Dedifferentiated amniotic fluid mesenchymal stem cell (primary cell): Measurements from ENCODE around the gene C10orf71.

Experiments
- DNase-seq: peaks from one replicate; pipeline ENCODE4 v3.0.0-alpha.2; 2016; ENCODE audit errors: extremely low spot score

Gene C10orf71, protein sequence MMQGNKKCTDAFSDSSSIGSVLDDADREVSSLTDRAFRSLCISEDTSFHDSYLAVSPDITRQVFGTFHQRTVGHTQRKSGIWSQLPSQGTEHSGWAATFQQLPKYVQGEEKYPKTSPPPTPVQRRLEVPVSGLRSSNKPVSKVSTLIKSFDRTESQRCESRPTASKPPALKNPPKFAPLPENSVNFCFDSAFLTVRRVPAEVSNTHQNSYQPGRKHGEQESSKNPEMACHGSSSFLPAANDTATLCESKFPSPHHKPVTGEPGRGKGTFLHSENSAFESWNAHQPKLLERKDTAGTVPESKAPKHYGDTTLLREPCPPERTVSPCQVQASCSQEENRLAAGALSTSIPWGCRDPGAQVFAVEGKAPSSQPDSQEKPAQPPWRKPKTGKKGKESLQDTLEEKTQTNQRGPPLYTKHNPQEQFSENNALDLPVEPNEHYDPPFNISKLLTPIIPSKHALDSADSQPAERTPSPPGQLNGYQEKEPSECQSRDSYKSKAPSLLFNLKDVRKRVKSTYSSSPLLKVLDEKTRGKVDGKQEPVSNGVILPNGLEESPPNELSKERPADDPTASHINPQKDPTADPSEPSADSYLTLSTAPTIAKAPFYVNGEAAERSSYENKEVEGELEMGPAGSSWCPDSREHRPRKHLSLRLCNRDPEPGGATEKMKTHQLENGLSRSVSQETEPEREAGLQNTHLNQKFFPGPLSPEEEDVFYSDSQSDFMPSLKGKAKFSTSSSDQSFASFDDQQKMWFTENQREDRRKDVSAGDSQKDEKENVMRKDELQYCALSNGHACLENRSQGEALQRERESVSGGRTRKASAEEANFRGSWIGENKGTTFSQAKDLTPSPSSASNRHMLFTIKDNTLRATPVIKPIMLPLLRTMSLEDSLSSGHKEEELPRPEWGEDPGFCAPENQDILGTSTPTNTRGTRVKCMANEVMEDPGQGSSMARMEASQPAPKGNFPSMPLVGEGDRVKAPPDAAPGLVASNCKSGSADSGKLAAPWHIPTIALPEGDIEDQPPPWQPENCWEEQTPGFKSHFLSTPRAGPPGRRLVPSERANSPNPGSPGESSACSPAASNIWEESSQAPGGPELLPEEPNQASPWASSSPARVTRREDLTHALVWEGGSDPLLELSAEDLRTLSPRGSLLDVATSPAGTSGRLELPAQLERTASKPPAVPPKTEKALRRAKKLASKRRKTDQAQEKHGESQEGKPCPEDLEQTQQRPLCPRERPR (N-terminal part only)

DNA sequence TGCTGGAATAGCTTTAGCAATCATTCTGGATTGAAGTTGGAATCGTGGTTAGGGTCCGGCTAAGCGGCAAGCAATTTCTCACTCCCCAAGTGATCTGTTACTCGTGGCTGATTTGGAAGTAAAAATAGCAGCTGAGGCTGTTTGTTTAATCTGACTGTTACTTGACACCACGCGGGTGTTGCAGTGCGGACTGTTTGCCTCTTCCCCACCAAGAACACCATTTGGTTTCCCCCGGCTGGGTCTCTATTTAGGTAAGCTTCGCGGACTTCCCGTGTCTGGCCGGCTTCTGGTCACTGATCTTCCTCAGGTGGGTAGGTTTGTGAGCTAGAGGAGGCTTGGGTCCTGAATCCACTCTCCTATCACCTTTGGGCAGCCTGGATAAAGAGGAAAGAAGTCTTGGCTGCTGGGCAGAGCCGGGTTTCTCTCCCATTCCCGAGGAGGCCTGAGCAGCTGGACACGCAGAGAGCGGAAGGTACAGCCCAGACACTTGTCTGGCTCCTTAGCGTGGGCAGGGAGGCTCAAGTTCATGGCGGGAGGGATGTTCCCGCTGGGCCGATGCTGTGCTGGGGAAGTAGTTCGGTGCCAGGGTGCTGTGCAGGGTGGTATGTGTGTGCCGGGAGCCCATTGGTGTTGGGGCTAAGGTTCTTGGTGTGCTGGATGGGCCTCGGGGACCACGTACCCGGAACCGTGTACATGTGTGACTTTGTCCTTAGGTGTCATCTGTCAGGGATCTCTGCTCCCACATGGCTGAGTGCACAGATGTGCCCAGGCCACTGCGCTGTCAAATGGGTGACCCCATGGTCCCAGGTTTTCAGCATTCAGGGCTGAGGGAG, at the start of gene C10orf71:
C10orf71 (plus strand) TSS at position 188 of the 833 bp plus-strand sequence. CDS start 23,376 bp downstream, outside the sequence.
- DNase-seq = no peak

DNA sequence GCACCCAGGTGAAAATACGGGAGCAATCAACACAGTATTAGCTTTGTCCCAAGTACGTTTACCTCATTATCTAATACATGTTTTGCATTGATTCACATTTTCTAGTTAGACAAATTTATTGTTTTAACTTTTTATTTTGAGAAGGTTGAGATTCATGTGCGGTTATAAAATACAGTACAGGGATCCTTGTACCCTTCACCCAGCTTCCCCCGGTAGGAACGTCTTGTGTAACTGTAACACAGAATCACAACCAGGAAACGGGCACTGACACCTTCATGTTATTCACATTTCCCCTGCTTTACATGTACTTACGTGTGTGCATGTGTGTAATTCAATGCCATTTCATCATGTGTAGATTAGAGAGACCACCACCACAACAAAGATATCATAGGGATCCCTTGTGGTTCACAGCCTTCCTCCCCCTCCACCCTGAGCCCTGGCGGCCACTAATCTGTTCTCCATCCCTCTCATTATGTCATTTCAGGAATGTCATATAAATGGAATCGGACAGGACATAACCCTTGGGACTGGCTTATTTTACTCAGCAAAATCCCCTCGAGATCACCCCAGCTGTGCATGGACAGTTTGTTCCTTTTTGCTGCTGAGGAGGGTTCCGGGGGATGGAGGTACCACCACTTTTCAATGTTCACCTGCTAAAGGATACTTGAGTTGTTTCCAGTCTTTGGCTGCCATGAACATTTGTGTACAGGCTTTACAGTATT, 46.5 kb upstream of the C10orf71 start:
- DNase-seq = no peak

- no peak for DNase-seq
Measured at GRCh38 chr10:49253340-49253906, 45.5 kb upstream of the C10orf71 start.

GRCh38 chr10:49254150-49254549, 44.8 kb upstream of the C10orf71 start:
- no peak for DNase-seq

DNA sequence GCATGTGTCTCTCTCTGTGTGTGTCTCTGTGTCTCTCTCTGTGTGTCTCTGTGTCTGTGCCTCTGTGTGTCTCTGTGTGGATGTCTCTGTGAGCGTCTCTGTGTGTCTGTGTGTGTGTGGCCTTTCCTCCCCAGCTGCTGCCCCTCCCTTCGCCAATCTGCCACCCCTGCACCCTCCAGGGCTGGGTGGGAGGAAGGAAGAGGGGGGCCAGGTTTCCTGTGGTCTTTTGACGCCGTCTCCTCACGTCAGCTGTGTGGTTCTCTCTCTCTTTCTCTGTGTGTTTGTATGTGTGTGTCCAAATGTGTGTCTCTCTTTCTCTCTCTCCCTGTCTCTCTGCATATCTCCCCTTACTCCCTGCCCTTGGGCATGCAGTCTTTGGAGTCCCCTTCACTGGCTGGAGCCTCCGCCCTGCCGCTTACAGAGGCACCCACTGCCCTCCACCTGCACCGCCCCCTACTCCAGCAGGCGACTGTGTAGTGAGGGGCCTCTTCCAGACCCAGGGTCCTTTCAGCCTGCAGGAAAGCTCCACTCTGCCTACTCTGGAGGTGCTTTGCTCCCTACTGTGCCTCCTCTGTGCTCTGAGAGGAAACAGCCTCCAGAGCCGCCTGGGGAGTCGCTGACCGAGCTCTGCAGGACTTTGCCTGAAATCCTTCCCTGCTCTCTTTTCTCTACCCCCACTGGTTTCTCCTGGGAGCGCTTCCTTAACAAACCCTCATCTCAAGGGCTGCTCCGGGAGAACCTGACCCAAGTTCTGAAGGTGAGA, 44.2 kb upstream of the C10orf71 start:
- no peak for DNase-seq

DNA sequence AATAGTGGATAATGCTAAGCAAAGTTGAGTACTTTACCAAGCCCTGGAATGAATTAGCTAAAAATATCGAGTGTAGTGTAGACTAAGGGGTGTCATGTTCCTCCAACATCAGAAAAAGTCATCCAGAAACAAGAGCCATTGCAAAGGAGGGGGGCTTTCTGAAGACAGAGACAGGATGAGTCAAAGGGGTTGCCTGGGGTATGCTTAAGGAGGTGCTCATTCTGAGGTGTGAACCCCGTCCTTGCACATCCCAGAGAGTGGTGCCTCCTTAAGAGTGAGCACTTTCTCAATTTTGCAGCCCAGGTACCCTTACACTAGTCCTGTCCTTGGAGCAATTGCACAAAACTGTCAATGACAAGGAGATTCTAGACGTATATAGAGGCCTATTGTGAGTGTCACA, 43.1 kb upstream of the C10orf71 start:
- no peak for DNase-seq

- no peak for DNase-seq
Measured at GRCh38 chr10:49257154-49257553, 41.8 kb upstream of the C10orf71 start.

DNA sequence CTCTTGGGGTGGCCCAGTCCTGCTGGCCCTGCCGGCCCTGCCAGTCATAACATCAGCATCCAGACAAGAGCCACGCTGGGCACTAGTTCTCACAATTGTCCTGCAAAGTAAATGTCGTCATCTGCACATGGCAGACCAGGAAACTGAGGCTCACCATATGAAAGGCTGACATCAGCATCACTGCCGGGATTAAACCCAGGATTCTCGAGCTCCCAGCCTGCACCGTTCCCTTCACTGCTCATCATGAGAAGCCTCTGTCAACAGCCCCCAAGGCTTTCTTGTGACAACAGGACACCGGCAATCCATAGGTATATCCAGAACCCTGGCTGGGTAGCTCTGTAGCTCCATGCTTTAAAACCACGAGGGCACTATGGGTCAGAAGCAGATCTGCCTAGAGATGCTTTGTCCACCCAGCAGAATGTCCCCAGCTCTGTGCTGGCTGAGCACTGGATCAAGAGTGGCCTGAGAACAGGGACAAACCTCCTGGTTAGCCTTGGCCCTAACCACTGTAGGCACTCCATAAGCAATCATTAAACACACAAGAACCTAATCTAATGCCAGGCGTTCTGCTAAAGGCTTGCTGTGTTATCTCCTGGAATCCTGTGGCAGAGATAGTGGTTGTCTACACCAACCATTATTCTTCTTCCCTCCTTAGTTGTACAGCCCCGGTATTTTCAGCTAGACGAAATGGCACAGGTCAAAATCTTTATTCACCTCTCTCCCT, 41.2 kb upstream of the C10orf71 start:
- DNase-seq = no peak

DNA sequence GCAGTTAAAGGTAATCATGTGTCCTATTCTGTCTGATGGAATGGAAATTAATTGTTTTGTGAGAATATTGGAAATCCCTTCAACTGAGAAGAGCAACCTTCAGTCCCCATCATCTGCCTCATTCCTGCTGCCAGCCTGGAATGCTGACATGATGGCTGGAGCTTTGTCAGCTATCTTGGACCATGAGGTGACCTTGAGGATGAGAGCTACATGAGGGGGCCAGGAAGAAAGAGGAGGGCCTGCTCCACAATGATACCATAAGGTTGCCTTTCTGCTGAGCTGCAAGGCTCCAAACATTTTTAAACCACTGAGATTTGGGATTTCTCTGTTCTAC, 40.7 kb upstream of the C10orf71 start:
- DNase-seq = no peak

DNA sequence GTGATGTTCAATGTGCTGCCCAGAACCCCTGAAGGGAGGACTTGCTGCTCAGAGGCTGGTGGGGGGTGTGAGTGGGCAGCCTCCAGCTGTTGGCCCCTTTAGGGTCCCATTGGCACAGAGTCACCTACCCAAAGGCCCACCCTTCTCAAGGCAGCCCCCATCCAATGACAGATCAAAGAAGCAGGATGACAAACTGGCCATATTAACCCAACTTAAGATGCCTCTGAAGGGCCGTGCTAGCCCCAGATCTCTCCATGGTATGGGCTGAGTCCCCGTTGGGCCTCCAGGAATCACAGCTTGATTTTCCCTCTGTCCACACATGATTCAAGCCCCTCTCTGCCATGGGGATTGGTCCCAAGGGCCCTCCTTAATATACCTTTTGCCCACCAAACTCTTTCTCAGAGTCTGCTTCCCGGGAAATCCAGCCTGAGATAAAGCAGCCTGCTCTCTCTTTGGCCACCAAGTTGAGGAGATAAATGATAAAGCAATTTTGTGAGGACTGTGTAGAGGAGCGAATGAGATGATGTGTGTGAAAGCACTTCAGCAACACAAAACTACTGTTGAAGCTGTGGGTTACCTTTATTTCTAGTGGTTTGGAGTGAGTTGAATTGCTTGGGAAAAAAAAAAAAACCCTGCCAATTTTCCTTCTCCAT, 38.2 kb upstream of the C10orf71 start:
- no peak for DNase-seq

DNA sequence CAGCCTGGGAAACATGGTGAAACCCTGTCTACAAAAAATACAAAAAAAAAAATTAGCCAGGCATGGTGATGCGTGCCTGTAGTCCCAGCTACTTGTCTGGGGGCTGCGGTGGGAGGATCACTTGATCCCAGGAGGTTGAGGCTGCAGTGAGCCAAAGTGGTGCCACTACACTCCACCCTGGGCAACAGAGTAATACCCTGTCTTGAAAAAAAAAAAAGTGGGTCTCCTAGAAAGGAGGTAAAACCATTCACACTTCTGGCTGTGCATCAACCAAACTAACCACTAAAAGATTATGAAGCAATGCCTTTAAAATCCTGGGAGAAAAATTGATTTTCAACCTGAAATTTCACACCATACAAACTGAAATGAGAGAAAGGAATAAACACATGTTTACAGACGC, 35.4 kb upstream of the C10orf71 start:
- DNase-seq = no peak

GRCh38 chr10:49264177-49264677, 34.7 kb upstream of the C10orf71 start:
- DNase-seq = no peak

- DNase-seq = no peak
Measured at GRCh38 chr10:49265885-49266284, 33.1 kb upstream of the C10orf71 start.

DNA sequence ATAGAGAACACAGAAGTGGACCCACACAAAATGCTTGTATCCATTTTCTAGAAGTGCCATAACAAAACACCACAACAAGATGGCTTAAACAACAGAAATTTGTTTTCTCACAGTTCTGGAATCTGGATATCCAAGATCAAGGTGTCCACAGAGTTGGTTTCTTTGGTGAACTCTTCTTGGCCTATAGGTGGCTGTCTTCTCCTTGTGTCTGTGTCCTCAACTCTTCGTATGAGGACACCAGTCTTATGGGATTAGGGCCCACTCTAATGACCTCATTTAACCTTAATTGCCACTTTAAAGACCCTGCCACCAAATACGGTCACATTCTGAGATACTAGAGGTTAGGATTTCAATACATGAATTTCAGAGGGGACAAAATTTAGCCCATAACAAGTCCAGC, 30.8 kb upstream of the C10orf71 start:
- DNase-seq = no peak

DNA sequence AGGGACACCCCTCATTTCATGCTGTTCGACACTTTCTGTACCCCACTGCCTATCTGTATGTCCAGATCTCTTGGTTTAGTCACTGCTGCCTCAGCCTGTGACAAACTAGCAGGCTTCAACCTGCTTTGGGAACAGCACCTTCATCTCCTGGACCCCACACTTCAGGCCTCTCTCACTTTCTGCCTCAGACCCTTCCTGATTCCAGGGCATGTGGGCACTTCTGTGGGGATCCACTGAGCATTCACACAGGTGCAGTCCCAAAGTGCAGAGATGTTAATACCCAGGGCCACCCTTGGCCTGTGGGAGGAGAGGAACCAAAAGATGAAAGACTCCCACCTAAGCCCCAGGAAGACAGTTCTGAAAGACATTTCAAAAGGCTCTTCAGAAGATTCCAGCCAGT, 29.4 kb upstream of the C10orf71 start:
- DNase-seq = no peak

DNA sequence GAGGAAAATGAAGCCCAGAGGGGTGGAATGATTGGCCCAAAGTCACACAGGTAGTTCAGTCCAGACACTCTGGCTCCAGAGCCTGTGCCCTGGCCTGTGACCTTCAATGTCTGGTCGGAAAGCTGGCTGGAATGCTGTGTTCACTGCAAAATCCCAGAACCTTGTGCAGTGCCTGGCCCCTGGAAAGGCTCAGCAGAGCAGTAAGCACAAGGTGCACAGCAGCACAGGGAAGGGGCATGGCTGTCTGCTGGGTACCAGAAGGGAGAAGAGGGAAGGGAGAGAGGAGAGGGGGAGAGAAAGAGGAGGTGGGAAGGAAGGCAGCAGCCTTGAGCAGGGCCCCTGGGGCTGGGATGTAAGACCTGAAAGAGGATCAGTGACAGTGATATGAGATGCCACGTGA, 28.4 kb upstream of the C10orf71 start:
- DNase-seq = no peak

DNA sequence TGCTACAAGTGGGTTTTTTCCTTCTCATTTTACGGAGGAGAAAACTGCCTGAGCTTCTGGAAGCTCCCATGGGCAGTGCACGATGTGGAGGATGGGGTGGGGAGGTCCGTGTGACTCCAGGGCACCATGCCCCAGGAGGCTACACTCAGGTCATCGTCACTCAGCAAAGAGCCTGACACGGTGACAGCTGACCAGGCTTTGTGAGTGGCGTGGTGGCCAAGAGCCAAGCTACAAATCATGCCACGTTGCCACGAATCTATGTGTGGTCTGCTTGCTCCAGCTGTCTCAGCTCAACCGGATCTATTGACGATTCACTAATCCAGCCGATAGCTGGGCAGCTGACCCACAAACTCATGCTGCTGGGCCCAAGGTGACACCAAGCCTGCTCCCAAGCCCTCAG, 27.6 kb upstream of the C10orf71 start:
- no peak for DNase-seq
